Epidermal melanocyte (primary cell): Measurements from ENCODE around the gene CALM1.
A peak's percentile ranks its signal among the peaks of the same experiment; 100 is the strongest.

ENCODE experiments used
- DNase-seq: peaks from one replicate; pipeline ENCODE4 v3.0.0; 2011; ENCODE audit warnings: low spot score; ENCODE audit not compliant: insufficient read length

The CALM1 gene

GRCh38 chr14:90396341-90397339 lies at the start of gene CALM1:
Gene CALM1 (plus strand): TSS chr14:90397029. CDS start chr14:90397231, 202 bp downstream.
- peak; percentile 90 for DNase-seq

- DNase-seq, result no peak
Observed at GRCh38 chr14:90348270-90348669, 48.6 kb upstream of the CALM1 start.

DNA sequence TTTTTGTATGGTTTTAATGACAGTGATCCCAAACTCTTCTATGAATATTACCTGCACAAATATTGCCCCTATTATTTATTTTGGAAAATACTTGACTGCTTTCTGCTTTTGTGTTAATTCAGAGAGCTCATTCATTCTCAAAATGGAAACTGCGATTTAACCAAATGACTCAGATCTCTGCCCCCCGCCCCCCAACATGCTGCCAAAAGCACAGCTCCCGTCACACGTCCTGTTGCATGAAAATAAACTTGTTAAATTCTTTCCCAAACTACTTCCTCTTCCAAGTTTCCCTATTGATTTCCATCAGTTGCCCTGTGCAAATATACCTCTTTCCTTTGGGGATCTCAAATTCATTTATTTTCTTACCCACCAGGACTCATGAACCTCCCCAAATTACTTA lies 47.1 kb upstream of the CALM1 start:
- no peak for DNase-seq

- no peak for DNase-seq
Observed at GRCh38 chr14:90354551-90355298, 42.1 kb upstream of the CALM1 start.

GRCh38 chr14:90355540-90356518 lies 41.0 kb upstream of the CALM1 start:
- no peak for DNase-seq

- DNase-seq, result no peak
Observed at GRCh38 chr14:90356925-90357324, 39.9 kb upstream of the CALM1 start.

DNA sequence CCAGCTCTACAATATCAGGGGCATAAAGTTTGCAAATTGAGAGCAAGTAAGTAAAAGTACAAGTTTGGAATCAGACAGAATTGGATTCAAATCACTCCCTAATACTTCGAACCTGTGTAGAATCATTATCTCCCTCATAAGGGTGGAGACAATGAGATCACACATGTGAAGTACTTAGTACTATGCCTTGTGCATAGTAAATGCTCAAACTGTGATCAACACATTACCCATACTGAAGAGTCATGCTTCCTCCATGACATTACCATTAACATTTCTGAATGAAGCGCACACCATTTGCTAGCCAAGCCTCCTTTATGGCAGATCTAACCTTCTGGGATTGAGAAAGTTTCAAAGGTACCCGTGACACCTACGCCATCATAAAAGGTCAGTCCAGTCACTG lies 38.5 kb upstream of the CALM1 start:
- DNase-seq, result no peak

DNA sequence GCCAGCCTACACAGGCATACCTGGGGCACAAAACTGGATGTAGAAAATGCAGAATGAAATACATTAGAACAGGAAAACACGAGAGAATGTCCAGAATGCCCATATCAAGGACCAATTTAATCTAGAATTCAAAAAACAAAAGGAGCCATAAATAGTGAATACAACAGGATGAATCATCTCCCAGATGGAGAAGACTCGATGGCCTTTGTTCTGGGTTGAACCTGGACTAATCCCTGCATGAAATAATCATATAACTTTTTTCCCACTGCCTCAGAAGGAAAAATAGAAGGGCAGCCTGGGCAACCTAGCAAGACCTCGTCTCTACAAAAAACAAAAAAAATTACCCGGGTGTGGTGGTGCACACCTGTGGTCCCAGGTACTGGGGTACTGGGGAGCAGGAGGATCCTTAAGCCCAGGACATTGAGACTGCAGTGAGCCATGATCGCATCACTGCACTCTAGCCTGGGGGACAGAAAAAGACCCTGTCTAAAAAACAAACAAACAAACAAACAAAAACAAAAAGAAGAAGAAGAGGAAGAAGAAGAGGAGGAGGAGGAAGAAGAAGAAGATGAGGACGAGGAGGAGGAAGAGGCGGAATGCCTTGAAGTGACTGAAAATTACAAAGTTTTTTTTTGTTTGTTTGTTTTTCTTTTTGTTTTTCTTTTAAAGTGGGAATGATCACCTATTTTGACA lies 34.8 kb upstream of the CALM1 start:
- no peak for DNase-seq

DNA sequence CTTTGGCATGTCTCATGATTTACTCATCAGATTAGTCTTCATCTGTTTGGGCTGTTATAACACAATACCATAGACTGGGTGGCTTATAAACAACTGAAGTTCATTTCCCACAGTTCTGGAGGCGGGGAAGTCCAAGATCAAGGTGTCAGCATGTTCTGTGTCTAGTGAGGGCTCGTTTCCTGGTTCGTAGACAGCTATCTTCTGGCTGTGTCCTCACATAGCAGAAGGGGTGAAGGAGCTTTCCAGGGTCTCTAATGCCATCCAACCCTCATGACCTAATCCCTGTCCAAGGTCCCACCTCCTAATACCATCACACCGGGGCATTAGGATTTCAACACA lies 34.3 kb upstream of the CALM1 start:
- DNase-seq, result no peak

- no peak for DNase-seq
Observed at GRCh38 chr14:90368946-90369721, 27.7 kb upstream of the CALM1 start.

GRCh38 chr14:90373887-90374286 lies 22.9 kb upstream of the CALM1 start:
- no peak for DNase-seq

GRCh38 chr14:90374813-90375212 lies 22.0 kb upstream of the CALM1 start:
- DNase-seq, result no peak

DNA sequence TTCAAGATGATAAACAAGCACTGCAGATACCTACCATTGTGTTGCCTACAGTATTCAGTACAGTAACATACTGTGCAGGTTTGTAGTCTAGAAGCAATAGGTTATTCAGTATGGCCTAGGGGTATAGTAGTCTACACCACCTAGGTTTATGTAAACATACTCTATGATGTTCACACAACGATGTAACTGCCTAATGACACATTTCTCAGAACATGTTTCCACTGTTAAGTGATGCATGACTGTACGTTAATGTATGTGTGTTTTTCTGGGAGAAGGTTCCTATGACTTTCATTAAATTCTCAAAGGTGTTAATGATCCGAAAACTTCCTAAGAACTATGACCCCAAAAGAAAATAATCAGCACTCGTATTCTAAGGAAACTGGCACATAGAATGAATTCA lies 20.9 kb upstream of the CALM1 start:
- DNase-seq, result no peak

GRCh38 chr14:90378249-90378648 lies 18.6 kb upstream of the CALM1 start:
- DNase-seq, result no peak

GRCh38 chr14:90379106-90379505 lies 17.7 kb upstream of the CALM1 start:
- DNase-seq, result no peak

GRCh38 chr14:90381011-90381786 lies 15.6 kb upstream of the CALM1 start:
- no peak for DNase-seq

- no peak for DNase-seq
Observed at GRCh38 chr14:90381999-90382451, 14.8 kb upstream of the CALM1 start.

GRCh38 chr14:90382491-90383125 lies 14.2 kb upstream of the CALM1 start:
- DNase-seq, result no peak
